ENCODE measurements around the gene PLPP4. TPM values are rescaled to one million over a fixed set of nuclear protein-coding genes. Genes with fewer than 3 reads are reported as not detected.

Gene PLPP4
- total RNA-seq, 1 donor from 2014 or later, result not detected

- no peak for TF ChIP-seq CTCF (IDR thresholded peaks at IDR 0.05)
- Histone ChIP-seq H3K4me1 (no peaks in the 10 kb centered on the region), H3K4me3 (no peak overlapping the region), H3K9me3 (no peaks in the 10 kb centered on the region), H3K36me3 (no peaks in the 10 kb centered on the region), H3K27ac (no peak overlapping the region), H3K27me3 (ENCODE audit: low read depth) (no peaks in the 10 kb centered on the region)
- DNase-seq (no peak), ATAC-seq (no peak)
- intact Hi-C loops (cut with DNase I), result no loop called here
Observed at GRCh38 chr10:120632047-120632446, 175.0 kb downstream of the PLPP4 start.

GRCh38 chr10:120632942-120633341 is 175.9 kb downstream of the PLPP4 start:
- no peaks in the 10 kb centered on the region for H3K9me3 ChIP-seq
- TF ChIP-seq CTCF (IDR thresholded peaks at IDR 0.05), result no peak
- H3K36me3 ChIP-seq, result no peaks in the 10 kb centered on the region
- H3K4me3 ChIP-seq, result no peak overlapping the region
- H3K27me3 ChIP-seq (ENCODE audit: low read depth), result no peaks in the 10 kb centered on the region
- intact Hi-C loops (cut with DNase I), result no loop called here
- ATAC-seq, result no peak
- H3K4me1 ChIP-seq, result no peaks in the 10 kb centered on the region
- DNase-seq, result no peak
- H3K27ac ChIP-seq, result no peak overlapping the region

GRCh38 chr10:120634659-120635058 is 177.6 kb downstream of the PLPP4 start:
- Histone ChIP-seq H3K4me3 (no peak overlapping the region), H3K27me3 (ENCODE audit: low read depth) (no peaks in the 10 kb centered on the region), H3K27ac (no peak overlapping the region), H3K9me3 (no peaks in the 10 kb centered on the region), H3K4me1 (no peaks in the 10 kb centered on the region), H3K36me3 (no peaks in the 10 kb centered on the region)
- DNase-seq, result no peak
- TF ChIP-seq CTCF (IDR thresholded peaks at IDR 0.05), result no peak
- intact Hi-C loops (cut with DNase I), result no loop called here
- no peak for ATAC-seq
